Suprapubic skin (tissue), 3 donors: ENCODE data around the gene ZNF407.

Experiments used
- CTCF ChIP-seq, 2 donors: fragments of 200-600 bp in 1 of 2; fragments of 450-650 bp in 1 of 2; sonication (generic) in 1 of 2; IDR thresholded peaks; one replicate each; pipeline ENCODE4 v1.5.1; 2016 to 2019; ENCODE audit warnings: antibody characterized with exemption in 2 of 2, mild to moderate bottlenecking in 1 of 2, moderate library complexity in 1 of 2
- POLR2A ChIP-seq, 2 donors: fragments of 450-650 bp; IDR thresholded peaks; one replicate each; pipeline ENCODE4 v1.6.1; 2017; ENCODE audit warnings: antibody characterized with exemption in 2 of 2, mild to moderate bottlenecking in 2 of 2, moderate library complexity in 2 of 2

GRCh38 chr18:74562131-74562730 lies 35.4 kb upstream of the ZNF407 start:
- TF ChIP-seq CTCF (IDR thresholded peaks at IDR 0.05) (no peak), POLR2A (IDR thresholded peaks at IDR 0.05) (no peak)
